Measurements from ENCODE around the gene GRID1. TPM values are rescaled to one million over a fixed set of nuclear protein-coding genes. Genes with fewer than 3 reads are reported as not detected.

GRID1 gene
- total RNA-seq, 1 experiment from 2014 or later, result 5.6 TPM

GRCh38 chr10:85734791-85735190 lies 631.8 kb downstream of the GRID1 start (continued):
- no peak for TF ChIP-seq REST (IDR thresholded peaks at IDR 0.05; ENCODE audit: low read depth)
- no peak for TF ChIP-seq EGR1 (IDR thresholded peaks at IDR 0.05; ENCODE audit: low read depth)
- TF ChIP-seq JUND (IDR thresholded peaks at IDR 0.05), result no peak
- no peak for TF ChIP-seq FOSL1 (IDR thresholded peaks at IDR 0.05; ENCODE audit: low read depth)
- no peak for TF ChIP-seq EZH2phosphoT487 (IDR thresholded peaks at IDR 0.05; ENCODE audit: borderline replicate concordance)
- TF ChIP-seq ZNF274 (IDR thresholded peaks at IDR 0.05; ENCODE audit: low read depth, low read length), result no peak
- TF ChIP-seq SRF (IDR thresholded peaks at IDR 0.05; ENCODE audit: low read depth), result no peak
- TF ChIP-seq CEBPB (IDR thresholded peaks at IDR 0.05; ENCODE audit: low read depth), result no peak
- TF ChIP-seq RAD21 (IDR thresholded peaks at IDR 0.05; ENCODE audit: low read depth), result no peak

- CTCF ChIA-PET, result no interaction called here
- Histone ChIP-seq H2AFZ (ENCODE audit: low read depth, low read length, poor library complexity, severe bottlenecking) (no peak overlapping the region), H3K9me3 (ENCODE audit: control insufficient read depth in 1 of 2, insufficient read depth in 1 of 2, low read depth in 1 of 2, low read length in 2 of 2) (no peaks in the 10 kb centered on the region), H4K20me1 (ENCODE audit: insufficient read depth) (no peaks in the 10 kb centered on the region), H3K4me3 (replicated peaks in 1 of 2; ENCODE audit: low read depth in 1 of 2, low read length in 2 of 2) (no peak overlapping the region), H3K27ac (ENCODE audit: low read depth, low read length) (no peak overlapping the region), H3K4me2 (ENCODE audit: low read length) (no peak overlapping the region), H3K9ac (ENCODE audit: low read length) (no peak overlapping the region), H3K9me2 (ENCODE audit: insufficient read depth) (no peaks in the 10 kb centered on the region), H3K27me3 (ENCODE audit: insufficient read depth, low read length) (no peaks in the 10 kb centered on the region), H3K4me1 (ENCODE audit: control insufficient read depth in 1 of 2, insufficient read depth in 2 of 2, low read length in 2 of 2) (no peaks in the 10 kb centered on the region), H3K79me2 (ENCODE audit: insufficient read depth, low read length) (no peaks in the 10 kb centered on the region), H3K36me3 (ENCODE audit: control insufficient read depth in 1 of 2, insufficient read depth in 2 of 2, low read length in 2 of 2) (no peaks in the 10 kb centered on the region)
- intact Hi-C loops (cut with micrococcal nuclease), result no loop called here
- TF ChIP-seq POLR2A (IDR thresholded peaks at IDR 0.05; ENCODE audit: borderline replicate concordance, extremely low read depth, insufficient read depth, insufficient read length) (no peak), POLR2AphosphoS5 (IDR thresholded peaks at IDR 0.05; ENCODE audit: low read depth, low read length) (no peak), MAX (IDR thresholded peaks at IDR 0.05) (no peak), EZH2 (IDR thresholded peaks at IDR 0.05) (no peak), CBX3 (IDR thresholded peaks at IDR 0.05; ENCODE audit: low read depth) (no peak), TCF7L2 (IDR thresholded peaks at IDR 0.05; ENCODE audit: borderline replicate concordance, extremely low read depth, insufficient read depth, insufficient read length) (no peak), EGR1 (IDR thresholded peaks at IDR 0.05; ENCODE audit: low read depth) (no peak), CTCF (IDR thresholded peaks at IDR 0.05 in 2 of 3, conservative IDR thresholded peaks at IDR 0.05 in 1 of 3; ENCODE audit: borderline replicate concordance in 1 of 3, insufficient read depth in 1 of 3, low read depth in 2 of 3, low read length in 2 of 3) (no peak), ZFX (IDR thresholded peaks at IDR 0.05) (no peak), SP1 (IDR thresholded peaks at IDR 0.05; ENCODE audit: low read depth) (no peak), ZNF274 (IDR thresholded peaks at IDR 0.05; ENCODE audit: low read depth, low read length) (no peak), YY1 (IDR thresholded peaks at IDR 0.05; ENCODE audit: extremely low read depth, insufficient replicate concordance, low read depth, low read length) (no peak)
- no TSS peak for BruUV-seq (replicated peaks)
- RAD21 ChIA-PET (ENCODE audit: low non-redundant PET in 1 of 2, low total read pairs in 2 of 2, uncharacterized antibody in 2 of 2, unreplicated experiment in 2 of 2), result no interaction called here
- POLR2A ChIA-PET, result no interaction called here
- no peak for ATAC-seq
- no peak for DNase-seq (ENCODE audit: low read depth, low spot score)
Observed at GRCh38 chr10:85724215-85724614, 642.4 kb downstream of the GRID1 start.

All from HCT116 (cell line).